ENCODE measurements around the gene PDE4D. TPM values are rescaled to one million over a fixed set of nuclear protein-coding genes. Genes with fewer than 3 reads are reported as not detected.

Gene PDE4D
- total and polyA plus RNA-seq, 10 of the 15 experiments (the other 5 are each of a cell fraction or from before 2014, with no cell fraction given): 0.87 to 4.1 (median 2.2) TPM

DNA sequence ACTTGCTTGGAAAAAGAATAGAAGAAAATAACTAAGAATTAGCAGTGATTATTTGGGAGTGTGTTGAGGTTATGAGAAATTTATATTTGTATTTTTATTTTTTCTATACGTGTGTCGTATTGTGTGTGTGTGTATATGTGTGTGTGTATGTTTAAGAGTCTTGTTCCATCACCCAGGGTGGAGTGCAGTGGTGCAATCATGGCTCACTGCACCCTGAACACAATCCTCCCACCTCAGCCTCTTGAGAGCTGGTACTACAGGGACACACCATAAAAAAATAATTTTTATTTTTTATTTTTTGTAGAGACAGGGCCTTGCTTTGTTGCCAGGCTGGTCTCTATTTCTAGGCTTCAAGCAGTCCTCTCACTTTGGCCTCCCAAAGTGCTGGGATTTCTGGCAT, 643.8 kb downstream of the PDE4D start:
- Histone ChIP-seq H3K36me3 (ENCODE audit: control insufficient read depth in 2 of 2, insufficient read depth in 2 of 2, low read length in 1 of 2) (no peaks in the 10 kb centered on the region), H3K4me3 (no peak overlapping the region), H3K4me1 (ENCODE audit: control insufficient read depth, insufficient read depth, low read length) (no peaks in the 10 kb centered on the region), H3K79me2 (ENCODE audit: control insufficient read depth, insufficient read depth, low read length) (no peaks in the 10 kb centered on the region), H2AFZ (ENCODE audit: control insufficient read depth, low read depth, low read length) (no peak overlapping the region), H3K27ac (ENCODE audit: control insufficient read depth, insufficient read depth) (no peak overlapping the region), H4K20me1 (ENCODE audit: control insufficient read depth, insufficient read depth) (no peaks in the 10 kb centered on the region), H3K9ac (ENCODE audit: control insufficient read depth, insufficient read depth, low read length) (no peak overlapping the region), H3K27me3 (replicated peaks in 1 of 2; ENCODE audit: control insufficient read depth in 2 of 2, insufficient read depth in 2 of 2, low read length in 1 of 2) (no peaks in the 10 kb centered on the region; a peak in 1 of 4 replicates), H3K4me2 (ENCODE audit: control insufficient read depth, insufficient read depth) (no peak overlapping the region), H3K9me3 (replicated peaks; ENCODE audit: control insufficient read depth, insufficient read depth, low read length) (no peaks in the 10 kb centered on the region)
- intact Hi-C loops (cut with micrococcal nuclease; ENCODE audit: unreplicated experiment): no loop called here
- WGBS (ENCODE audit: insufficient coverage, insufficient replicate concordance, low lambda C conversion rate, missing lambda C conversion rate): 26% methylated on average over 2 of the region's 2 CpGs
- CTCF ChIA-PET: no interaction called here
- TF ChIP-seq ATF7 (IDR thresholded peaks at IDR 0.05; ENCODE audit: low read depth): no peak
- TF ChIP-seq, protein P1, sequence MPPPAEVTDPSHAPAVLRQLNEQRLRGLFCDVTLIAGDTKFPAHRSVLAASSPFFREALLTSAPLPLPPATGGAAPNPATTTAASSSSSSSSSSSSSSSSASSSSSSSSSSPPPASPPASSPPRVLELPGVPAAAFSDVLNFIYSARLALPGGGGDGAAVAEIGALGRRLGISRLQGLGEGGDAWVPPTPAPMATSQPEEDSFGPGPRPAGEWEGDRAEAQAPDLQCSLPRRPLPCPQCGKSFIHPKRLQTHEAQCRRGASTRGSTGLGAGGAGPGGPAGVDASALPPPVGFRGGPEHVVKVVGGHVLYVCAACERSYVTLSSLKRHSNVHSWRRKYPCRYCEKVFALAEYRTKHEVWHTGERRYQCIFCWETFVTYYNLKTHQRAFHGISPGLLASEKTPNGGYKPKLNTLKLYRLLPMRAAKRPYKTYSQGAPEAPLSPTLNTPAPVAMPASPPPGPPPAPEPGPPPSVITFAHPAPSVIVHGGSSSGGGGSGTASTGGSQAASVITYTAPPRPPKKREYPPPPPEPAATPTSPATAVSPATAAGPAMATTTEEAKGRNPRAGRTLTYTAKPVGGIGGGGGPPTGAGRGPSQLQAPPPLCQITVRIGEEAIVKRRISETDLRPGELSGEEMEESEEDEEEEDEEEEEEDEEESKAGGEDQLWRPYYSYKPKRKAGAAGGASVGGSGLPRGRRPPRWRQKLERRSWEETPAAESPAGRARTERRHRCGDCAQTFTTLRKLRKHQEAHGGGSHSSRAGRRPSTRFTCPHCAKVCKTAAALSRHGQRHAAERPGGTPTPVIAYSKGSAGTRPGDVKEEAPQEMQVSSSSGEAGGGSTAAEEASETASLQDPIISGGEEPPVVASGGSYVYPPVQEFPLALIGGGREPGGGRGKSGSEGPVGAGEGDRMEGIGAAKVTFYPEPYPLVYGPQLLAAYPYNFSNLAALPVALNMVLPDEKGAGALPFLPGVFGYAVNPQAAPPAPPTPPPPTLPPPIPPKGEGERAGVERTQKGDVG (CRISPR knock-in tag; IDR thresholded peaks at IDR 0.05): no peak
- no TSS peak for BruUV-seq (replicated peaks)
- POLR2A ChIA-PET: interaction anchor here (0.6 kb wide), 1 partner anchor 127 kb away, joined by 3 read pairs; no protein-coding TSS in a partner anchor
- no peak for ATAC-seq
- no peak for DNase-seq (ENCODE audit: low read depth, low spot score)
- in situ Hi-C loops (cut with MboI): no loop called here
- SMC1A ChIA-PET (ENCODE audit: uncharacterized antibody, unreplicated experiment): interaction anchor here (0.7 kb wide), 1 partner anchor 9 kb away, joined by 4 read pairs; no protein-coding TSS in a partner anchor
- FAIRE-seq: no peak
- RAD21 ChIA-PET (ENCODE audit: unreplicated experiment): no interaction called here

DNA sequence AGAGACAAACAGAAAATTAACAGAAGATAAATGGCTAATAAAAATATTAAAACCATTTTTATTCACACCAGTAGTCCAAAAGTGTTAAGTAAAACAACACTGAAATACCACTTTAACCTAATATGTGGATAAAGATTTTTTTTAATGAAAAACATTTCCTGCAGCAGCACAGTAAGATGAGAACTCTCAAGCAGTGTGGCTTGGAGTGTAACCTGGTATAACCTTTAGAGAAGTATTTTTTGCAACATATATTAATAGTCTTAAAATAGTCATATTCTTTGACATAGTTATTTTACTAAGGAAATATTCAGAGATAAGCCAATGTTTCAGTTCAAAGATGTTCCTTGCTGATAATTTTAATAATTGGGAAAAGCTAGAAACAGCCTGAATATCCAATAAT, 644.4 kb downstream of the PDE4D start:
- DNase-seq (ENCODE audit: low read depth, low spot score) (no peak), FAIRE-seq (no peak), ATAC-seq (no peak)
- POLR2A ChIA-PET: no interaction called here
- Histone ChIP-seq H3K9me3 (replicated peaks; ENCODE audit: control insufficient read depth, insufficient read depth, low read length) (no peaks in the 10 kb centered on the region), H4K20me1 (ENCODE audit: control insufficient read depth, insufficient read depth) (no peaks in the 10 kb centered on the region), H3K4me2 (ENCODE audit: control insufficient read depth, insufficient read depth) (no peak overlapping the region), H3K4me3 (no peak overlapping the region), H3K79me2 (ENCODE audit: control insufficient read depth, insufficient read depth, low read length) (no peaks in the 10 kb centered on the region), H3K27ac (ENCODE audit: control insufficient read depth, insufficient read depth) (no peak overlapping the region), H2AFZ (ENCODE audit: control insufficient read depth, low read depth, low read length) (no peak overlapping the region), H3K9ac (ENCODE audit: control insufficient read depth, insufficient read depth, low read length) (no peak overlapping the region), H3K4me1 (ENCODE audit: control insufficient read depth, insufficient read depth, low read length) (no peaks in the 10 kb centered on the region), H3K27me3 (replicated peaks in 1 of 2; ENCODE audit: control insufficient read depth in 2 of 2, insufficient read depth in 2 of 2, low read length in 1 of 2) (no peaks in the 10 kb centered on the region; a peak in 1 of 4 replicates), H3K36me3 (ENCODE audit: control insufficient read depth in 2 of 2, insufficient read depth in 2 of 2, low read length in 1 of 2) (no peaks in the 10 kb centered on the region)
- SMC1A ChIA-PET (ENCODE audit: uncharacterized antibody, unreplicated experiment): no interaction called here
- in situ Hi-C loops (cut with MboI) (no loop called here), intact Hi-C loops (cut with micrococcal nuclease; ENCODE audit: unreplicated experiment) (no loop called here)
- RAD21 ChIA-PET (ENCODE audit: unreplicated experiment): interaction anchor here (0.6 kb wide), 1 partner anchor 217 kb away, joined by 3 read pairs; no protein-coding TSS in a partner anchor
- CTCF ChIA-PET: no interaction called here
- no TSS peak for BruUV-seq (replicated peaks)
- no peak for TF ChIP-seq HDAC2 (IDR thresholded peaks at IDR 0.05)
- TF ChIP-seq ESRRA (IDR thresholded peaks at IDR 0.05; ENCODE audit: low read length): no peak
- no peak for TF ChIP-seq YBX1 (IDR thresholded peaks at IDR 0.05)
- TF ChIP-seq SMC3 (IDR thresholded peaks at IDR 0.05; ENCODE audit: borderline replicate concordance, low read length): no peak
- no peak for TF ChIP-seq NFXL1 (IDR thresholded peaks at IDR 0.05; ENCODE audit: borderline replicate concordance)
- TF ChIP-seq, protein P2, sequence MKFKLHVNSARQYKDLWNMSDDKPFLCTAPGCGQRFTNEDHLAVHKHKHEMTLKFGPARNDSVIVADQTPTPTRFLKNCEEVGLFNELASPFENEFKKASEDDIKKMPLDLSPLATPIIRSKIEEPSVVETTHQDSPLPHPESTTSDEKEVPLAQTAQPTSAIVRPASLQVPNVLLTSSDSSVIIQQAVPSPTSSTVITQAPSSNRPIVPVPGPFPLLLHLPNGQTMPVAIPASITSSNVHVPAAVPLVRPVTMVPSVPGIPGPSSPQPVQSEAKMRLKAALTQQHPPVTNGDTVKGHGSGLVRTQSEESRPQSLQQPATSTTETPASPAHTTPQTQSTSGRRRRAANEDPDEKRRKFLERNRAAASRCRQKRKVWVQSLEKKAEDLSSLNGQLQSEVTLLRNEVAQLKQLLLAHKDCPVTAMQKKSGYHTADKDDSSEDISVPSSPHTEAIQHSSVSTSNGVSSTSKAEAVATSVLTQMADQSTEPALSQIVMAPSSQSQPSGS (IDR thresholded peaks at IDR 0.05; ENCODE audit: low read length): no peak
- TF ChIP-seq, protein P3, sequence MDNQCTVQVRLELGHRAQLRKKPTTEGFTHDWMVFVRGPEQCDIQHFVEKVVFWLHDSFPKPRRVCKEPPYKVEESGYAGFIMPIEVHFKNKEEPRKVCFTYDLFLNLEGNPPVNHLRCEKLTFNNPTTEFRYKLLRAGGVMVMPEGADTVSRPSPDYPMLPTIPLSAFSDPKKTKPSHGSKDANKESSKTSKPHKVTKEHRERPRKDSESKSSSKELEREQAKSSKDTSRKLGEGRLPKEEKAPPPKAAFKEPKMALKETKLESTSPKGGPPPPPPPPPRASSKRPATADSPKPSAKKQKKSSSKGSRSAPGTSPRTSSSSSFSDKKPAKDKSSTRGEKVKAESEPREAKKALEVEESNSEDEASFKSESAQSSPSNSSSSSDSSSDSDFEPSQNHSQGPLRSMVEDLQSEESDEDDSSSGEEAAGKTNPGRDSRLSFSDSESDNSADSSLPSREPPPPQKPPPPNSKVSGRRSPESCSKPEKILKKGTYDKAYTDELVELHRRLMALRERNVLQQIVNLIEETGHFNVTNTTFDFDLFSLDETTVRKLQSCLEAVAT (IDR thresholded peaks at IDR 0.05): no peak

Data from GM12878 (cell line).